ENCODE measurements around the gene HNRNPA3.

GRCh38 chr2:177247693-177248262 lies 35.2 kb downstream of the HNRNPA3 start:
- no peak for TF ChIP-seq CTCF (conservative IDR thresholded peaks at IDR 0.05; ENCODE audit: low read depth in 2 of 2)
- TF ChIP-seq ZNF114 (CRISPR knock-in tag; IDR thresholded peaks at IDR 0.05), result no peak
- no peak for TF ChIP-seq ETS1 (IDR thresholded peaks at IDR 0.05)
- no peak for TF ChIP-seq EZH2 (IDR thresholded peaks at IDR 0.05; ENCODE audit: low read depth, unreplicated experiment)
- no peak for TF ChIP-seq POLR2AphosphoS5 (IDR thresholded peaks at IDR 0.05; ENCODE audit: low read depth)
- no peak for TF ChIP-seq REST (IDR thresholded peaks at IDR 0.05; ENCODE audit: unreplicated experiment)
- TF ChIP-seq STAT1 (IDR thresholded peaks at IDR 0.05; ENCODE audit: unreplicated experiment), result no peak
